Smooth muscle cell (in vitro differentiated cells): Measurements from ENCODE around the gene CMC2. TPM values are rescaled to one million over a fixed set of nuclear protein-coding genes. Genes with fewer than 3 reads are reported as not detected.

ENCODE experiments used
- DNase-seq: peaks from one replicate; lab custom pipeline; 2025; ENCODE audit not compliant: unreplicated experiment; lab: John Stamatoyannopoulos, UW
- H2AFZ ChIP-seq: fragments of 200-600 bp; sonication (generic); 2 replicates; pipeline ENCODE4 v1.6.0; 2016; ENCODE audit warnings: antibody characterized with exemption, low read depth, mild to moderate bottlenecking
- H3F3A ChIP-seq: fragments of 200-600 bp; sonication (generic); 2 replicates; pipeline ENCODE4 v1.6.0; 2017; ENCODE audit warnings: antibody characterized with exemption, low read depth
- H3K27ac ChIP-seq: fragments of 200-600 bp; sonication (generic); 2 replicates; pipeline ENCODE4 v1.5.1; 2016; ENCODE audit warnings: low read depth, mild to moderate bottlenecking
- H3K27me3 ChIP-seq: fragments of 200-600 bp; sonication (generic); 2 replicates; pipeline ENCODE4 v1.6.1; 2016; ENCODE audit warnings: low read depth, mild to moderate bottlenecking
- H3K36me3 ChIP-seq: fragments of 200-600 bp; sonication (generic); 2 replicates; pipeline ENCODE4 v1.5.1; 2016; ENCODE audit warnings: low read depth
- H3K4me1 ChIP-seq: fragments of 200-600 bp; sonication (generic); 2 replicates; pipeline ENCODE4 v1.5.1; 2016; ENCODE audit warnings: low read depth
- H3K4me2 ChIP-seq: fragments of 200-600 bp; sonication (generic); 2 replicates; pipeline ENCODE4 v1.6.0; 2016; ENCODE audit warnings: mild to moderate bottlenecking
- H3K4me3 ChIP-seq: fragments of 200-600 bp; sonication (generic); 2 replicates; pipeline ENCODE4 v1.5.1; 2016; ENCODE audit warnings: mild to moderate bottlenecking
- H3K79me2 ChIP-seq: fragments of 200-600 bp; sonication (generic); 2 replicates; pipeline ENCODE4 v1.6.0; 2016; ENCODE audit warnings: low read depth, mild to moderate bottlenecking
- H3K9ac ChIP-seq: fragments of 200-600 bp; sonication (generic); 2 replicates; pipeline ENCODE4 v1.6.0; 2016; ENCODE audit warnings: low read depth
- H3K9me3 ChIP-seq: fragments of 200-600 bp; sonication (generic); replicated peaks from 2 replicates; pipeline ENCODE4 v1.5.1; 2016; ENCODE audit warnings: low read depth
- H4K20me1 ChIP-seq: fragments of 200-600 bp; sonication (generic); 2 replicates; pipeline ENCODE4 v1.6.0; 2016; ENCODE audit warnings: low read depth
- CTCF ChIP-seq: fragments of 200-600 bp; sonication (generic); IDR thresholded peaks from 2 replicates; pipeline ENCODE4 v1.5.1; 2017; ENCODE audit warnings: borderline replicate concordance, mild to moderate bottlenecking, antibody characterized with exemption; ENCODE audit not compliant: insufficient read depth, poor library complexity, severe bottlenecking
- WGBS: methylation state at CpG from one replicate; pipeline ENCODE4 v1.1.7; 2016; ENCODE audit warnings: low lambda C conversion rate; 5-methylcytosine and 5-hydroxymethylcytosine counted together
- polyA plus RNA-seq: library from polyadenylated mRNA; unstranded; fragments of >200 nt; fragmentation: Nextera tagmentation; extraction: Ambion mirVana; gene quantifications from 2 replicates; pipeline ENCODE4 v1.2.1, GENCODE V29; 2016
- total RNA-seq: library from RNA; depleted of rRNA; stranded (reverse); fragments of >200 nt; gene quantifications from 2 replicates; pipeline ENCODE4 v1.2.3, GENCODE V29; 2014

The CMC2 gene
- total and polyA plus RNA-seq, 2 experiments from 2014 or later = 53.2 to 110 TPM

GRCh38 chr16:80988756-80989155, 17.9 kb downstream of the CMC2 start:
- Histone ChIP-seq H2AFZ (no peak overlapping the region), H3K4me3 (no peak overlapping the region), H3K36me3 (no peaks in the 10 kb centered on the region), H3K9ac (no peak overlapping the region), H3K4me2 (no peak overlapping the region), H3K4me1 (peaks cover 9% of the 10 kb centered on the region), H3K27me3 (no peaks in the 10 kb centered on the region), H3K79me2 (peaks cover 37% of the 10 kb centered on the region), H3F3A (peaks cover 7% of the 10 kb centered on the region), H4K20me1 (peaks cover 38% of the 10 kb centered on the region), H3K27ac (no peak overlapping the region), H3K9me3 (no peaks in the 10 kb centered on the region)
- TF ChIP-seq CTCF = no peak
- WGBS = 75% methylated on average over 7 of the region's 7 CpGs
- no peak for DNase-seq

GRCh38 chr16:80986557-80986956, 20.1 kb downstream of the CMC2 start:
- Histone ChIP-seq H2AFZ (no peak overlapping the region), H3K27me3 (no peaks in the 10 kb centered on the region), H4K20me1 (peaks cover 50% of the 10 kb centered on the region), H3K27ac (no peak overlapping the region), H3K4me2 (no peak overlapping the region), H3K9ac (no peak overlapping the region), H3K4me1 (peaks cover 2% of the 10 kb centered on the region), H3K36me3 (no peaks in the 10 kb centered on the region), H3K79me2 (peaks cover 44% of the 10 kb centered on the region), H3K4me3 (no peak overlapping the region), H3K9me3 (no peaks in the 10 kb centered on the region), H3F3A (no peaks in the 10 kb centered on the region)
- DNase-seq = no peak
- WGBS = 49% methylated on average over 2 of the region's 2 CpGs
- no peak for TF ChIP-seq CTCF

GRCh38 chr16:80985611-80986010, 21.1 kb downstream of the CMC2 start:
- Histone ChIP-seq H3K9me3 (no peaks in the 10 kb centered on the region), H3K4me3 (no peak overlapping the region), H3K79me2 (peaks cover 38% of the 10 kb centered on the region), H3F3A (no peaks in the 10 kb centered on the region), H3K9ac (no peak overlapping the region), H3K4me2 (no peak overlapping the region), H3K27me3 (no peaks in the 10 kb centered on the region), H4K20me1 (peaks cover 50% of the 10 kb centered on the region), H2AFZ (no peak overlapping the region), H3K36me3 (no peaks in the 10 kb centered on the region), H3K27ac (no peak overlapping the region), H3K4me1 (peaks cover 2% of the 10 kb centered on the region)
- DNase-seq = no peak
- TF ChIP-seq CTCF = no peak
- WGBS = 28% methylated on average over 2 of the region's 2 CpGs

GRCh38 chr16:80984124-80984892, 22.4 kb downstream of the CMC2 start:
- Histone ChIP-seq H3K27me3 (no peaks in the 10 kb centered on the region), H3K27ac (no peak overlapping the region), H3K36me3 (no peaks in the 10 kb centered on the region), H2AFZ (no peak overlapping the region), H3K9ac (no peak overlapping the region), H3K9me3 (no peaks in the 10 kb centered on the region), H3K4me1 (peaks cover 2% of the 10 kb centered on the region), H3F3A (no peaks in the 10 kb centered on the region), H3K4me2 (no peak overlapping the region), H3K79me2 (peaks cover 33% of the 10 kb centered on the region), H4K20me1 (peaks cover 49% of the 10 kb centered on the region), H3K4me3 (no peak overlapping the region)
- TF ChIP-seq CTCF = no peak
- WGBS = 87% methylated on average over 6 of the region's 6 CpGs
- no peak for DNase-seq
